ENCODE results near the gene SCUBE1.

- no peak for TF ChIP-seq SUZ12 (IDR thresholded peaks at IDR 0.05; ENCODE audit: extremely low read depth, insufficient read depth, insufficient read length)
- TF ChIP-seq ZNF274 (IDR thresholded peaks at IDR 0.05; ENCODE audit: low read depth, low read length) = no peak
- no peak for TF ChIP-seq YY1 (IDR thresholded peaks at IDR 0.05; ENCODE audit: insufficient read depth, insufficient read length)
These were observed 145.0 kb downstream of the SCUBE1 start for GRCh38 chr22:43198126-43198525.
